NK-92 (cell line): ENCODE measurements around the gene FOXL1.
"Not testable (repeated sequence)": the region's sequence is repeated elsewhere in the genome, so short reads cannot be mapped to it uniquely, and the experiment has no call there.

Experiments
- DNase-seq: peaks from one replicate; lab custom pipeline; 2025; ENCODE audit not compliant: unreplicated experiment; lab: John Stamatoyannopoulos, UW

Gene FOXL1

GRCh38 chr16:86580063-86580790 lies 1.9 kb downstream of the FOXL1 start:
- DNase-seq = no peak

- no peak for DNase-seq
Observed at GRCh38 chr16:86580791-86581170, 2.4 kb downstream of the FOXL1 start.

GRCh38 chr16:86581458-86581857 lies 3.1 kb downstream of the FOXL1 start:
- no peak for DNase-seq

GRCh38 chr16:86584071-86584685 lies 5.8 kb downstream of the FOXL1 start:
- no peak for DNase-seq

- no peak for DNase-seq
Observed at GRCh38 chr16:86584726-86585721, 6.7 kb downstream of the FOXL1 start.

- DNase-seq = no peak
Observed at GRCh38 chr16:86585821-86586611, 7.7 kb downstream of the FOXL1 start.

- DNase-seq = no peak
Observed at GRCh38 chr16:86587487-86587886, 9.1 kb downstream of the FOXL1 start.

GRCh38 chr16:86587955-86588354 lies 9.6 kb downstream of the FOXL1 start:
- DNase-seq = not testable (repeated sequence)

- no peak for DNase-seq
Observed at GRCh38 chr16:86590501-86591144, 12.3 kb downstream of the FOXL1 start.

- no peak for DNase-seq
Observed at GRCh38 chr16:86591270-86591669, 12.9 kb downstream of the FOXL1 start.

- no peak for DNase-seq
Observed at GRCh38 chr16:86593913-86594620, 15.7 kb downstream of the FOXL1 start.

GRCh38 chr16:86594721-86595120 lies 16.4 kb downstream of the FOXL1 start:
- DNase-seq = no peak

GRCh38 chr16:86595983-86596605 lies 17.7 kb downstream of the FOXL1 start:
- no peak for DNase-seq

- DNase-seq = no peak
Observed at GRCh38 chr16:86597126-86597879, 19.0 kb downstream of the FOXL1 start.

- no peak for DNase-seq
Observed at GRCh38 chr16:86597880-86598606, 19.7 kb downstream of the FOXL1 start.

- DNase-seq = no peak
Observed at GRCh38 chr16:86598607-86599565, 20.5 kb downstream of the FOXL1 start.

- no peak for DNase-seq
Observed at GRCh38 chr16:86601356-86601755, 23.0 kb downstream of the FOXL1 start.
